Measurements from ENCODE around the gene ZNF331.

- TF ChIP-seq POLR2A (IDR thresholded peaks at IDR 0.05) (no peak), CTCF (IDR thresholded peaks at IDR 0.05) (no peak)
Measured at GRCh38 chr19:53521373-53522202, 16.4 kb upstream of the ZNF331 start.
